DMS 273 treated with DMSO at 0.1 percent for 48 hours (cell line): ENCODE results near the gene SLC39A11.
"Not testable (repeated sequence)": the region's sequence is repeated elsewhere in the genome, so short reads cannot be mapped to it uniquely, and the experiment has no call there.

Source experiments
- DNase-seq: peaks from one replicate; lab custom pipeline; 2025; lab: John Stamatoyannopoulos, UW

Gene SLC39A11

DNA sequence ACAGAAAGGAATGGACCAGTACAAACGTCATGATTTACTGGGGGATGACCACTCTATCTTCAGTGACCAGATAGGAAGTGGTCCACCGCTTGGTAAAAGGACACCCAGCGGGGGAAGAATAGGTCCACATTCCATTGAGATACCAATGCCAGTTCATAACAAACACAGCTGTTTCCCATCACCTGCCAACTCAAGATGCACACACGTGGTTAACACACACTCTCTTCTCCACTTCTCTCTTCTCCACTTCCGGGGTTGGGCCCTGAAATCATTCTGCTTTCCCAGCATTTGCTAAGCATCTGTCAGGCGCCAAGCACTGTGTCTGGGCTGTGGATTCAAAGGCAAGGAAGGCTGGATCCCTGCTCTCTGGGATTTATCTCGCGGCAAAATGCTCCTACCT is 175.5 kb downstream of the SLC39A11 start:
- DNase-seq: no peak

DNA sequence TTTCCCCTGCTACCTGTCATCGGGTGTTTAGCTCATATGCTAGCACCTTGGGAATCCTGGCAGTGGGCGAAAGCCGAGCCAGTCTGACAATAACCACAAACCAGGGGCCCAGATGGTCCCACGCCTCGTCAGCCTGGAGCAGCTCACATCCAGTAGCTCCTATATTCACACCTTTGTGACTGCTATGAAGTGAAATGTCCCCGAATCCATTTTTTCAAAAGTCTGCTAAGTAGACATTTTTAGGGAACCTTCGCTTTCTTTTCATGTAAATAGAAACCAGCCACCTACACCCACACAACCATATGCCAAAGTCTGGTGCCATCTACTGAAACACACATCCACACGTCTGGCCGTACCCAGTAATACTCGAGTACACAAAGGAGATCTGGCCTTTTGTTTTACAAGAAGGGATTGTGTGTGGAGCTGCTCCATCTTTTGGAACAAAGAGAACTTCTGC is 176.8 kb downstream of the SLC39A11 start:
- DNase-seq: no peak

DNA sequence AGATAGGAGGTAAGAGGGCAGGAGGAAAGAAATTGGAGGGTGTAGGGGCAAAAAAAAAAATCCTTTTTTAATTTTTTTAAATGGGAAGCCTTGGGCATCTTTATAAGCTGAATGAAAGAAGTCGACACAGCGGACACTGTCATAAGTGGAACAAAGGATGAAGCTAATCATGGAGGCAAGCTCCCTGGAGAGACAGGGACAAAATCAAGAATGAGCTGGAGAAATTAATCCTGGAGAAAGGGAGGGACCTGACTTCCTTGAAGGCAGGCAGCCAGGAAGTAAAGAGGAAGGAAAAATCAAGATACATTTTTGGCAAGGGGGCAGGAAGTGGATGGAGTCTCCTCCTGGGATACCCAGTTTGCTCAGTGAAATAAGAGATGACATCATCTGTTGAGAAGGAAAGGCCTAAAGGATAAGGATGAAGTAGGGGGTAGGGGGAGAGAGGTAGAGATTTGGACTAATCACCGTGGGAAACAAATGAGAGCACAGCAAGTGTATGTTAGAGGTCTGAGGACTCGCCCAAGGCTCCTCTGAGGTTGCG is 179.3 kb downstream of the SLC39A11 start:
- DNase-seq: no peak

DNA sequence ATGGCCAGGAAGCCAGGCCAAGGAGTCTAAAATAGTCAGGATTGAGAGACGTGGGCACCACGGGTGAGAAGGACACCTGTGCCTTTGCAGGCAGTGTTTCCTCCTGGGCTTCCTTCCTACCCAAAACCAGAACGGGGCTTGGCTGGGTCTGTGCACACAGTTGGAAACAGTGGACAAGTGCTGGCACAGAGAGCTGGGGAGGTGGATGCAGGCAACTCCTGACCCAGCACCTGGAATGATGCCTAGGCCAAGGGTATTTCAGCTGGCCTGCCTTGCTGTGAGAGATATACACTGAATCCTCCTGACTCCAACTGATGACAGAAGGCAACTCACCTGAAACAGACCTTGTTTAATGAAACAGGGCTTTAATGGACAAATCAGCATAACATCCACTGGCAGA is 186.2 kb downstream of the SLC39A11 start:
- no peak for DNase-seq

DNA sequence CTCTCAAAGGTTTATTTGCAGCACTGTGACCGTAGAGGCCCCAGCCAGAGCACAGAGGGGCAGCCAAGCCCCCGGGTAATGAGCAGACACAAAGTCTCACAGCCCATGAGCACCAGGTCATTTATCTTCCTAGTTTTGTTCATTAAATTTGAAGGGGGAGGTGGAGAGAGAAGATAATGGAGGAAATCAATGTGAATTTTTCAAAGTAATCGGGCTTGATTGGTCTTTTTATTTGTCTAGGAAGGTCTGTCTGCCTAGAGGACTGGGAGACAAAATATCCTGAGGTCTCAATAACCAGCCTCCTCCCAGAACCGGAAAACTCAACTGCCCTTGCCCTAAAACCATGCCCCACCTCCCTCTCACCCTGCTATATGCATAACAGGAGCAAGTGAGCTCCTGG is 189.0 kb downstream of the SLC39A11 start:
- no peak for DNase-seq

DNA sequence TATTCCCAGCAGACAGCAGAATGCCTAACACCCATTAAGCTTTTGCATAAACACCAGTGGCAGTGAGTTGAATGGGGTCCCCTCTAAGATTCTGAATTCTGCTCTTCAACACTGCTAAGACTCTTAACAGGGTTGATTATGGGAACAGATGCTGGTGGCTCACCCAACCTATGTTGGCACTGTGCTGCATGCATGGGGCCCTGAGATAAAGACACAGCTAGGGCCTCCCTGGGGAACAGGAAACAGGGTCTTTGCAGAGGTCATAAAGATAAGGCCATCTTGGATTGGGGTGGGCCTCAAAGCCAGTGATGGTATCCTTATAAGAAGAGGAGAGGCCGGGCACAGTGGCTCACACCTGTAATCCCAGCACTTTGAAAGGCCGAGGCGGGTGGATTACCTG is 190.8 kb downstream of the SLC39A11 start:
- DNase-seq: no peak

DNA sequence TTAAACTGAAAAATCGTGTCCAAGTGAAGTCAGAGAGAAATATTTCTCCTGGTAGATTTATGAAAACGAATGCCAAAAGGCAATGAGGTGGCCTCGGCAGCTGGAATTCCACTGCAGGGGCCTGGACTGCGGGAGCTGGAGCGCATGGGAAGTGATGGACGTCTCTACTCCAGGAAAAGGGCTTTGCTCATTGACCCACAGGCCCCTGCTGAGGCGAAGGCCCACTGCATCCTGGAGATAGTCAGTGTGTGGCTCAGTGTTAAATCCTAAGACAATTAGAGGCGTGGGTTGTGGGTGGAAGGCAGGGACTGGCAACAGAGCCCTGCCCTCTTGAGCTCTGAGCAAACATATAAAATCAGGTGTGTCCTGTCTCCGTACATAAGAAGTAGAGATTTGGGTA is 191.4 kb downstream of the SLC39A11 start:
- no peak for DNase-seq

DNA sequence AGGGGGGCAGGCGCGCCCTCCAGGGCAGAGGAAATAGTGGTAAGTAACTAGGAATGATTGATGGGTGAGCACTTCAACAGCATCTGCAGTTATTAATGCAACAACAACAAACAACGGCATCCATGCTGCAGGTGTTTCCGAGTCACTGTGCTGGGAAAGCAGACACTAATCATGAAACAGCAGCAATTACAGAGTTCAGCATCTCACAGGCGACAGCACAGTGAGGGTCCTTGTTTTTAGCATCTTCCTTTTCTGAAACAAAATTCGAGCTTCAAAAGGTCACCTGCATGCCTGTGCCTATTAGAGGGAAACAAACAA is 191.9 kb downstream of the SLC39A11 start:
- no peak for DNase-seq

DNA sequence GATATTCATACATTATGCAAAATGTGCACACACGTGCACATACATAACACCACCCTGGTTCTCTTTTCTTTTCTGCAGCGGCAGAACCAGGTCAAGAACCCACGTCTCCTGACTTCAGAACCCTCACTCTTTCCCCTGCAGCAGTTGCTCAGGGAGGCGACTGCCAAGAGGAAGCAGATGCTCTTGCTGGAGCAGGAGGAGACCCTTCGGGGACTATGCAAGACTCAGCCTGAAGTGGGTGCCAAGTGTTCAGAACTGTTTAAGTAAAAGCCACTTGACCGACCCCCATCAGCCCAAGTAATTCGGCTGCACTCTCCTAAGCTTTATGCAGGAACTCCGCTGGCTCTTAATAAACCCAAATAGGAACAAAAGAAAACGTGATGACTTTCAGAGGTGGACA is 193.8 kb downstream of the SLC39A11 start:
- DNase-seq: no peak

DNA sequence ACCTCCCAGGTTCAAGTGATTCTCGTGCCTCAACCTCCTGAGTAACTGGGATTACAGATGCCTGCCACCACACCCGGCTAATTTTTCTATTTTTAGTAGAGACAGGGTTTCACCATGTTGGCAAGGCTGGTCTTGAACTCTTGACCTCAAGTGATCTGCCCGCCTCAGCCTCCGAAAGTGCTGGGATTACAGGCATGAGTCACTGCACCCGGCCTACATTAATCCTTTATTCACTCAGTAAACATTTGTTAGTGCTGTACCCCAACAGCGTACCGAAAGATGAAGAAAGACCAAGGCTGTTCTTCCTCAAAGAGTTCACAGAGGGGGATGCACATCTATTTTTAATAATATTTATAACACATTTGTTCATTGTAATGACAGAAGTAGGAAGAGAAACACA is 196.2 kb downstream of the SLC39A11 start:
- not testable (repeated sequence) for DNase-seq

DNA sequence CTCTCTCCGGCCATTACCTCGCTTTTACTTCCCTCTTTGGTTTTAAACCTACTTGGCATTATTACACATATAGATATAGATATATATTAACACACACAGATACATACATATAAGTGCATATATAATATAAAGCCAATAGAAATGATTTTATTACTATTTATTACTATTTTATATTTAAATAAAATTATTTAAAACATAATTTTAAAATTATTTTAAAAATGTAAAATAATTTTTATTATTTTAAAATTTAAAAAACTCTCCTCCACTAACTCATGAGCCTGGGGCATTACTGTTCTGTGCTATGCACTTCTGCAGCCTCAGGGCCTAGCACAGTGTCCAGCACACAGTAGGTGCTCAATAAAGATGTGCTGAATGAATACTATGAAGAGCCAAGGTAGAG is 200.9 kb downstream of the SLC39A11 start:
- DNase-seq: no peak

DNA sequence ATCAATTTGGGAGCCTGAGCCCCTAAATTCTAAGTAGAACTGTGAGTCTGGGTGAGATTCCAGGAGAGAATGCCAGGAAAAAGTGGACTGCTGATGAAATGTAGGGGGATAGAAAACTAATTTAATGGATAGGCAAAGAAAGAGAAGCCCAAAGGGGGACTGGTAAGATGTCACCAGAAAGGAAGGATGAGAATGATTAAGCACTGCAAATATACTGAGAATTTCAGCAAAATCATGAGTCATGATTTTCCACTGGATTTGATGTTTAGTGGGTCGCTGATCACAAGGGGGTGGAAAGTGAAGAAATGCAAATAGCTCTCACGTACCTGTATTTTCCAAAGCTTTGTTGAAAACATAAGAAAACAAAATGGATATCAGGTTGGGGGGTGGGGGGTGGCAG is 201.8 kb downstream of the SLC39A11 start:
- DNase-seq: no peak

DNA sequence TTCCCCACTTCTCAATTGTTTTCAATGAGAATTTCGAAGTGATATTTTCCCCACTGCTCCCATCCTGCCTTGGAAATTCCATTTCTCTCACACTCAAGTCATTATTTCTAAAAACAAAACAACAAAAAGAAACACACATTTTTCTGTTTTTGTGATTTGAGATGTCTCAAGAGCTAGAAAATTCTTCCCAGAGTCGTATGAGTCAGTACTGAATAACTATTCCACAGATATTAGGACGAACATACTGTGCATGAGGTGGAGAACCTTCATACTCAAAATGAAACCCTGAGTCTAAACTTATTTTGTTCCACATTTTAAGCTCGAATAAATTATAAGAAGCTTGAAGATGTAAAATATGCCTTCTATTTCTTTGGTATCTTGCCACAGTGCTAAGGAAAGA is 204.6 kb downstream of the SLC39A11 start:
- DNase-seq: no peak

DNA sequence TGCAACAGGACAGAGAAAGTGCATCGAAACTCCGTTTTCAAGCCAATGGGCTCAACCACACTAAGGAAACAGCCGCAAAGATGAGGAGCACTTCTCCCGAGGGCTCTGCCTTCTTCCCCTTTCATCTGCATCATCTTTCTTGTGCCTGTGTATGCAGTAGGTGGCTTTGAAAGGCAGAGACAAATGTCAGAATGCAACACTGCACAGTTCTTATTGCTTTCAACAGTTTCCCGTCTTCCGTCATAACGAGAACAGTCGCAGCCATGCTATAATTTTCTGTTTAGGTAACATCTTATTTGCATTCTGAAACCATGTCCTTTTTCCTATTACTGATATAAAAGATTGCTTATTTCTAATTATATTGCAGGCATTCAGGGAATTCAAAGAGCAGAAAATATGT is 205.2 kb downstream of the SLC39A11 start:
- DNase-seq: no peak

DNA sequence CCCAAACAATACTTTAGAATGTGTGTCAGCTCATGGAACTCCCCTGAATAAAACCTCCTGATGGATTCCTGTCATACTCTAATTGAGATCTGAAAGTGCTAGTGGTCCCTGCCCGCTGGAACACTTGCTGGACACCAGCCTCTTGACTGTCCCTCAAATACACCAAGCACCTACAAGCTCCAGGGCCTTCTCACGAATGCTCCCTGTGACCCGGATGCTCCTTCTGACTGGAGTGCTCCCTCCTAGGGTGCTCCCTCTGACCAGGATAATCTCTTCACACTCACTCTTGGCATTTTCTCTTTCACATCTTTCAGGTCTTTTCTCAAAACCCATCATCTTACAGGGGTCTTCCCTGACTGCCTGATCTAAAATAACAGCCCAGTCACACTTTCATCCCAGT is 205.9 kb downstream of the SLC39A11 start:
- no peak for DNase-seq

DNA sequence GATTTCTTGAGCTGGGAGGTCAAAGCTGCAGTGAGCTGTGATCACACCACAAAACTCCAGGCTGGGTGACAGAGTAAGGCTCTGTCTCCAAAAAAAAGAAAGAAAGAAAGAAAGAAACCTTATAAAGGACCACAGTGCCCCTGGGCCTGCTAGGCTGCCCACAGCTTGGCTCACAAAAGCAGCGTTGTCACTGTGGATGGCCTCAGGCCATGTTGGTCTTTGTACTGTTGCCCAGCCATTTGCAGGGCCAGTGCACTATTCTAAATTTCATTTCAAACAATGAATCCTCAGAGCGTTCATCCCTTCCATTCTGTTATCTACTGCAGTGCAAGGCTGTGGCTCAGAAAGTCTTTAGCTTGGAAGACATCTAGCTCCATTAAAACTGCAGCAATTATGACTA is 208.4 kb downstream of the SLC39A11 start:
- no peak for DNase-seq

DNA sequence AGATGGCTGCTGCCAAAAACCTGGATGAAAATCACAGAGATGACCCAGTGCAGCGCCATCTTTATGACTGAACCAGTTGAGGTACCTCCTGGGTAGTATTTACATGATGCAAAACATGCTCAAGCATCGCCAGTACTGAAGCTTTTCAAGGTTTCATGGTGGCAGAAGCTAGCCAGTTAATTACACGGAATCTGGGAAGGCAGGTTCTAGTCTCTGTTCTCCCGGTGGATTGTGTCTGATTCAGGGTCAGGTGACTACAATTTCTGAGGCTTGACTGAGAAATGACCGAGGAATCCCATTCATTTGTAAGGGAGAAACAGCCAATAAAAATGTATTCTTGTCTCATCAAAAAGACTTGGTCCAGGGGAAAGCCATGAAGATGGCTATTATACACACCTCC is 209.1 kb downstream of the SLC39A11 start:
- no peak for DNase-seq

DNA sequence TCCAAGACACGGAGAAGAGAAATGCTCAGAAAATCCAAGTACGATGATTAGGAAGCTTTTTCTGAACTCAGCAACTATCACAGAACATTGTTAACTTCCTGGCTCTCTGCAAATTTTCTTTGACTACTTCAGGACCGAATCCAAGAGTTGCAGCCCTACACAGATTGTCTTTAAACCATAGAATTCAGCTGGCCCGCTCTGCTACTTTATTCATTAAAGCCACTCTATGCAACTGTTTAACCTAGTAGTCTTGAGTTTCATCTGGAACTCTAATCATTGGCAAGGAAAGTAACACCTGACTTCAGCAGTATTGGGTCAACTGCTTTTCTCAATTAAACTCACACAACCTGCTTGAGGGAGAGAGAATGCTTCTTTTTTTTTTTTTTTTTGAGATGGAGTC is 210.1 kb downstream of the SLC39A11 start:
- DNase-seq: no peak

DNA sequence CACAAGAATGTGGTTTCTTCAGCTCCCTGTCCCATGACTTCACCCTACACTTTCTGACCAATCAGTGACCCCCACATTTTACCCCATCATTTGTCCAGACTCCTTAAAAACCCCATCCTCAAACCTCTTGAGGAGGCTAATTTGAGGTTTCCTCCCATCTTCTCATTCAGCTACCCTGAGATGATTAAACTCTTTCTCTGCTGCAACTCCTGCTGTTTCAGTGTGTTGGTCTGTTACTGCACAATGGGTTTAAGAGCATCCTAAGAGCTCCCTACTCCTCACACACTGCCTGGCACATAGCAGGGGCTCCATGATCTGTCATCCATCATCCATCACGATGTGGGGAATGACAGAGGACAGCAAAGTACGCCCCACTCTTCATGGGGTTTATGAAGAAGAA is 212.6 kb downstream of the SLC39A11 start:
- no peak for DNase-seq

DNA sequence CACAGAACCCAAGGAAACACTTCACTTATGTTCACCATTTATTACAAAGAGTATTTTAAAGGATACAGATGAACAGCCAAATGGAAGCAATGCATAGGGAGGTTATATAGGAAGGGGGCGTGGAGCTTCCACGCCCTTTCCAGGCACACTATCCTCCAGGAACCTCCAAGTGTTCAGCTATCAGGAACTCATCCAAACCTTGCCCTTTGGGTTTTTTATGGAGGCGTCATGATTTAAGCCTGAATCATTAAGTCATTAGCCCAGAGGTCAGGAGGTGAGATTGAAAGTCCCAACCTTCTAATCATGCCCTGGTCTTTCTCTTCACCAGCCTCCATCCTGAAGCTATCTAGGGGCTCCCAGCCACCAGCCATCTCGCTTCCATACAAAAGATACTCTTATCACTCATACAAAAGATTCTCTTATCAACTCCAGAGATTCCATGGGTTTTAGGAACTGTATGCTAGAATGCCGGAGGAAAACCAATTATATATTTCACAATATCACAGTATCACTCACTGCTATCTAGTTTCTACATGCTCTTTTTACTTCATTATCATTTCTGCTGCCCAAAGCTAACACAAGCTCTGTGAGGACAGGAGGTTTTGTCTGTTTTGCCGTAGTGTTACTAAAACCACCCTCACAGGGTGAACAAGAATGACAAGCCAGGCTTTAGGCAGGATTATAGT is 213.4 kb downstream of the SLC39A11 start:
- no peak for DNase-seq

DNA sequence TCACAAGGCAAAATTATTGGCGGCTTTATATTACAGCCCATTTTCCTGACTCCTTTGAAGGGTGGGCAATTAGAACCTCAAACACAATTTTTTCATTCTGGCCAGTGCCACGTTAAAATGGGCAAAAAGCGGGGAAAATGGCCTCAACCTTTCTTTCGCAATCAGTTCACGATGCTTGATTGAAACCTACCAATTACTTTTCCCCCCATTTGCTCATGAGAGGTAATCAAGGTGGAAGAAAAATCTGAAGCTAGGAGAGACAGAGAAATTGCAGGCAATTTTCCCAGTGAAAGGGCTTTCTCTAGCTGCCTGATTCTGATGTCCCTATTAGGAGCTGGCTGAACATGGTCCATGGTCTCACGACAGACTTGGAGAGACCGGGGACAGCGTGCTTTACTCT is 215.1 kb downstream of the SLC39A11 start:
- DNase-seq: no peak

DNA sequence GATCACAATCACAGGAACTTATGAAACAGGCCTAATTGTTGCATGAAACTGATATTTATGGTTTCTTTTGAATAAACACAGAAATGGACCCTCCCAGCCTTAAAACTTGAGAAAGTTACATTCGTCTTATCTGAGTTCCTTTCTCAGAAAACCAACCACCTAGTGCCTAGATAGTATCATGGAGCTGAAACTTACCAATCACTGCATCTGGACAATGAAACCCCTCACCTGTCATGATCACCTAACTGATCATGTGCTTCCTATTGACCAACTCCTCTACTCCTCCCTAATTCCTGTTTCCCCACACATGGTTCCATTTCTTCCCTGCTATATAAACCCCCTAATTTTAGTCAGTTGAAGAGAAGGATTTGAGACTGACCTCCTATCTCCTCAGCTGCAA is 216.1 kb downstream of the SLC39A11 start:
- DNase-seq: no peak

DNA sequence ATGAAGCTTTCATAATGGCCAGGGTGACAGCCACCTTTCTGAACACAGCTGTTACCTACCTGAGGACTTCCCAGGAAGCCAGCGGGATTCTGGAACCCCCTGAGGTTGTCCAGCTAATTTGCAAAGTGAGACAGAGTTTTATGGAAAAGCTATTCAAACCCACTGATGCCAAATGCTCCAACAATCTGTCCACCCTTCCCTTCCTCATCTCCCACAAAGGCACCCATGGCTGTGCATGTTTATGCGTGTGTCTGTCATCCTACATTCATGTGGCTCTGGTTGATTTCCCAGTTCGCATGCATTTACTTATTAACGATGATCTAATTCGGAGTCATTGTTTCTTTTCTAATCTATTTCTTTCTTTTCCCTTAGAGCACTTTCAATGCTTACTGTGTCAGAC is 217.1 kb downstream of the SLC39A11 start:
- DNase-seq: no peak

DNA sequence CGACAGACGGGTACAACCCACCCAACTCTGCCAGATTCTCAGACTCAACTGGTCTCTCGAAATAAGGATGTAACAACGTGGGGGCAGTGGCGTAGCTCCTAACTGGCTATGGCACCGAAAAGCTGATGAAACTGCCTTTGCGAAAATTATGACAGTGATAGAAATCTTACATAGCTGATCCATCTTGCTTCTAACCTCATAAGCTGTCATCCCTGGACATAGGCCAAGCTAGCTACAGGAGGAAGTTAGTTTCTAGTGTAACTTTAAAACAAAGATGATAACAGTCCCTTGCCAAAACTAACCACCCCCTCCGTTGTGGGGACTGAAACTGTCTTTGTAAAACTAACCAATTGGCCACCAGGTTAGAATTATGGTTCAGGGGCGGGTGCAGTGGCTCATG is 220.1 kb downstream of the SLC39A11 start:
- DNase-seq: no peak
